GM21737 (cell line): ENCODE results near the gene PPP2R5D.
"Not testable (repeated sequence)": the region's sequence is repeated elsewhere in the genome, so short reads cannot be mapped to it uniquely, and the experiment has no call there.

ENCODE experiments used
- ATAC-seq: cut with Tn5 transposase; IDR thresholded peaks from one replicate; pipeline ENCODE4 v1.9.1; 2021; ENCODE audit warnings: mild to moderate bottlenecking, moderate library complexity; ENCODE audit not compliant: unreplicated experiment

The PPP2R5D gene

DNA sequence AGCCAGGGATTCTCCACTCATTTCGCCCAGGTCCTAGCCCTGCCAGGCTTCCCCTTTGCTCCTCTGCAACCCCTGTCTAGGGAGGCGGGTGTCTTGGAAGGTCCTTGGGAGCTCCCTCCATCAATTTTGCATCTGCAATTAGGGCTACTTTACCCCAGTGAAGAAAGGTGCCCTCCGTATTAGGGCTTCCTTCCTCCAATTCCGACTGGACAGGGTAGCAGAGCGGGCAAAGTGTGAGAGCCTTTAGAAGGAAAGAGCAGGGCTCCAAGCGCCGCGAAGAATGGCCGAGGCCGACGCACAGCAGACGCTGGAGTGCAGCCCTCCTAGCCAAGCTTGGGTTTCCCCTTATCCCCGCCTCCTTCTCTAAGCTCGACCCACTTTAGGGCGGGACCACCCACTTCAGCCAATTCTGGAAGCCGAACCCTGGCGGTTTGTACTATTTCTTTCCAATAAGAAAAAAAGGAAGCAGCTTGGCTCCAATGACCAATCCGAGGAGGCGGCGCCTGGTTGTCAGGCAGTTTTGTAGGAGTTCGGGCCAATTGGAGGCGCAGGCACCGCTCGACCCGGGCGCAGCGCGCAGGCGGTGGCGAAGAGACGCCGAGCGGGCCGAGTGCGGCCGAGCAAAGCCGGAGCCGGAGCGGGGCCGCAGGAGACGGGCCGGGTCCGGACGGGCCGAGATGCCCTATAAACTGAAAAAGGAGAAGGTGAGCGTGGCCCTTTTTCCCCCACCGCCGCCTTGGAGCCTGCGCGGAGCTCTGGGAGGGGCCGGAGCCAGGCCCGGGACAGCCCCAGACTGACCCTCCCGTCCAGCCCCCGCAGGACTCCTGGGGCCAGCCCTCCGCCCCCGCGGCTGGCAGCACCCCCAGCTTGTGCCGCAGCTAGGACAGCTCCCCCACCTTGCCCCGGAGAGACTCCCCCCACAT lies at the start of gene PPP2R5D:
PPP2R5D (plus strand) TSS at position 570 of the 923 bp plus-strand sequence; CDS start at position 678, 108 bp downstream.
- ATAC-seq = peak; percentile 94

DNA sequence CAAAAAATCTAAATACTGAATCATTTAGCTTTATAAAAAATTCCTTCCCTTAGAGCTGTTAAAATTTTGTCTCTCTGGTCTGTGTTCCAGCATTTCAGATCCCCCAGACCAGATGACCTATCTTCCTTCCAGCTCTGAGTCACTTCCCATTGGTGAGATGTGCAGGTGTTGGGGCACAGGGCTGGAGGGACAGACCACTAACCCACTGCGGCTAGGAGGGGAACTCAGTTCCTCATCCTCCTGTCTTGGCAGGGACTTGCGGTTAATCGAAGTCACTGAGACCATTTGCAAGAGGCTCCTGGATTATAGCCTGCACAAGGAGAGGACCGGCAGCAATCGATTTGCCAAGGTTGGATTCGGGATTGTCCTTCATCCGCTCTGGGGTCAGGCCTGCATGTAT lies 49.0 kb upstream of the PPP2R5D start:
- no peak for ATAC-seq

DNA sequence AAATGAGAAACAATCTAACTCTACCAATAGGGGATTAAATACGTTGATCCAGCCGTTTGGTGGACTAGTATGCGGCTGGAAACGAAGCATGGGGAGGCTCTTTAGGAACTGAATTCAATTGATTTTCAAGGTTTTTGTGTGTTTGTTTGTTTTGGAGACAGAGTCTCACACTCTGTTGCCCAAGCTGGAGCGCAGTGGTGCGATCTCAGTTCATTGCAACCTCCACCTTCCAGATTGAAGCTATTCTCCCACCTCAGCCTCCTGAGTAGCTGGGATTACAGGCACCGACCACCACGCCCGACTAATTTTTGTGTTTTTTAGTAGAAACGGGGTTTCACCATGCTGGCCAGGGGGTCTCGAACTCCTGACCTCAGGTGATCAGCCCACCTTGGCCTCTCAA lies 48.0 kb upstream of the PPP2R5D start:
- ATAC-seq = no peak

DNA sequence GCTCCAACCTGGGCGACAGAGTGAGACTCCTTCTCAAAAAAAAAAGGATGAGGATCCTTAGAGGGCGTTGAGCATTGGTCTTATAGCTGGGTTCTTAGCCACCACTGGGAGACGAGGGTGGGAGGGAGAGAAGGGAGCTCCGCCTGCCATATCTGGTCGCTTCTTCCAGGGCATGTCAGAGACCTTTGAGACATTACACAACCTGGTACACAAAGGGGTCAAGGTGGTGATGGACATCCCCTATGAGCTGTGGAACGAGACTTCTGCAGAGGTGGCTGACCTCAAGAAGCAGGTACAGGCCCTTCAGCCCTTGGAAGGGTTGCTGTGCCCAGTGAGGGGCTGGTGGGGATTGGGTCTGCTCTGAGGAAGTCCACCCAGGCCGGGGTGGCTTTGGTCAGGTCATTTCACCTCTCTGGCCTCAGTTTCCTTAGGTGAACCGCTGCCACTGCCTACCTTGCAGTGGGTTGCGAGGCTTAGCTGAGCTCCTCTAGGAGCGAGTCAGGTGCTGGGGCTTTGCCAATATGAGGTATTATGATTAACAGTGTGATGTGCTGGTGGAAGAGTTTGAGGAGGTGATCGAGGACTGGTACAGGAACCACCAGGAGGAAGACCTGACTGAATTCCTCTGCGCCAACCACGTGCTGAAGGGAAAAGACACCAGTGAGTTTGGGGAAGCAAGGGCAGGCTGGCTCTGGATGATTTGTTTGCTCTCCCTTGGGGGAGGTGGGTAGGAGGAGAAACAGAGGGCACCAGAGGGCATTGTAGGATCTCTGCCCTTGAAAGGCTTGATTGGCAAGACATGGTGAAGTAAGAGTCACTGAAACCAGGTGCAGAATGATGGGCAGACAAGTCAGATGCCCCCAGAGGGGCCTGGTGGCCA lies 46.6 kb upstream of the PPP2R5D start:
- ATAC-seq = no peak

DNA sequence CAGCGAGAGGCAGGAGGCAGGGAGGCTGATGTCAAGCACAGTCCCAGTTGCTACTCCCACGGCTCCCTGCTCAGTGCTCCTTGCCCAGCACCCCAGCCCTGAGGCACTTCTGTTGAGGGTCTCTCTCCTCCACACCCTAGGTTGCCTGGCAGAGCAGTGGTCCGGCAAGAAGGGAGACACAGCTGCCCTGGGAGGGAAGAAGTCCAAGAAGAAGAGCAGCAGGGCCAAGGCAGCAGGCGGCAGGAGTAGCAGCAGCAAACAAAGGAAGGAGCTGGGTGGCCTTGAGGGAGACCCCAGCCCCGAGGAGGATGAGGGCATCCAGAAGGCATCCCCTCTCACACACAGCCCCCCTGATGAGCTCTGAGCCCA lies 46.0 kb upstream of the PPP2R5D start:
- ATAC-seq = no peak

DNA sequence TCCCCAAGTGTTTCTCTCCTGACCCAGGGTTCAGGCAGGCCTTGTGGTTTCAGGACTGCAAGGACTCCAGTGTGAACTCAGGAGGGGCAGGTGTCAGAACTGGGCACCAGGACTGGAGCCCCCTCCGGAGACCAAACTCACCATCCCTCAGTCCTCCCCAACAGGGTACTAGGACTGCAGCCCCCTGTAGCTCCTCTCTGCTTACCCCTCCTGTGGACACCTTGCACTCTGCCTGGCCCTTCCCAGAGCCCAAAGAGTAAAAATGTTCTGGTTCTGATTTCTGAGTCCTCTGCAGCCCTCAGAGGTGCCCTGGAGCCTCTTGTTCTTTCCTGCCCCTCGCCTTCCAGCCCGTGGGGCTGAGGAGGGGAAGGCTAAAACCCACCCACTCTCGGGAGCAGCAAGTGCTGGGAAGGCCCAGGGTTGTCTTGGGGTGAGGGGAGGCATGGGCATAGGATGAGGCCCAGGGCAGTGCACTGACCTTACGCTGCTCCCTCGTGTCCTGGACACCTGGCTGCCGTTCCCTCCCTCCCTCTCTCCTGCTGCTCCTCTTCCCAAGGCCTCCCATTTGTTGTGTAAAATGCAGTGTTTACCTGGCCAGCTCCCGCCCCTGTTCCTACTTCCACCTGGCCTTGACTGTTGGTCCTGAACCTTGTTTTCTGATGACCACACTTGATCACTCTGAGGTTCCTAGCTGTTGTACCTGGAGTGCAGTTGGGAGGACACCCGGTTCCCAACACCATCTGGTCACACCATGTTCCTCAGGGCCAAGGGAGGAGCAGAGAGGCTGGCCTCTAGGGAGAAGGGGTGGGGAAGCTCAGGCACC lies 45.2 kb upstream of the PPP2R5D start:
- ATAC-seq = no peak

DNA sequence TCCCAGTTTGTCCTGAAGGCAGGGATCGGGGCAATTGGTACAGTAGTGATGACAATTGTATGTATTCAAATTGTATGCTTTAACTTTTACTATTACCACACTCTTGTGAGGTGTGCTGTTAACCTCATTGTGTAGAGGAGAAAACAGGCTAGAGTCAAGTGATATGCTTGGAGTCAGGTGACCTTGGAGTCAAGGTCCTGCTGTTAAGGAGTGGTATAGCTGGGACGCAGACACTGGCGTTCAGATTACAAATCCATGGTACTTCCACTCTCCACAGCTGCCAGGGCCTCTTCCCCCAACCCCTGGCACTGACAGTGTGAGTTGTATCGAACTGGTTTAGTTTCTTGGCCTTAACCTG lies 44.6 kb upstream of the PPP2R5D start:
- ATAC-seq = no peak

DNA sequence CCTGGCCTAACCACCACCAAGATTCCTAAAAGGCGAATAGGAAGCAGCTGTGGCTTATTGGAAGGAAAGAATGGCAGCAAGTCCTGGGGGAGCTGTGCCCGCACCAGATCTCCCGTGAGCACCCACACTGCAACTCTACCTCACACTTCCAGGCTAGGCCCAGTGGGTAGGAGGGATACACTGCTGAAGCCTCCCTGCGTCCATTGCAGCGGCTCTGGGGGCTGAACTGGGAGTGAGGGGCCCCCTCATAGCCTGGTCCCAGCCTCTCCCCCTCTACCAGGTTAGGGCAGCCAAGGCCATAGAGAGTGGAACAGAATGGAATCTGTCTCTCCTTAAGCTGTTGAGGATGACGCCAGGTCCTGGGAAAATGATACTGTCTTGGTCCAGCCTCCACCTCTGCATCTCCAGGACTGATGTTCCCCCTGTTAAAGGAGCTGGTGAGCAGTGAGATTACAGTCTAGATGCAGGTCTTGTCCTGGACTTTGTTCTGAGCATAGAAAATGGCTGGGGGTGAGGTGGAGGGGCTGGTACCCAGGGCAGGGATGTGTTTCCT lies 43.8 kb upstream of the PPP2R5D start:
- ATAC-seq = no peak

DNA sequence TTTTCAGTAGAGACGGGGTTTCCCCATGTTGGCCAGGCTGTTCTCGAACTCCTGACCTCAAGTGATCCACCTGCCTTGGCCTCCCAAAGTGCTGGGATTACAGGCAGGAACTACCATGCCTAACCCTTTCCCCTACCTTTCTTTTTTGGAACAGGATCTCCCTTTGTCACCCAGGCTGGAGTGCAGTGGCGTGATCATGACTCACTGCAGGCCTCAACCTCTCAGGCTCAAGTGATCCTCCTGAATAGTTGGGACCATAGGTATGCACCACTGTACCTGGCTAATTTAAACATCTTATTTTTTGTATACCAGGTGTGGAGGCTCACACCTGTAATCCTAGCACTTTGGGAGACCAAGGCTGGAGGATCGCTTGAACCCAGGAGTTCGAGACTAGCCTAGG lies 43.0 kb upstream of the PPP2R5D start:
- ATAC-seq = not testable (repeated sequence)

DNA sequence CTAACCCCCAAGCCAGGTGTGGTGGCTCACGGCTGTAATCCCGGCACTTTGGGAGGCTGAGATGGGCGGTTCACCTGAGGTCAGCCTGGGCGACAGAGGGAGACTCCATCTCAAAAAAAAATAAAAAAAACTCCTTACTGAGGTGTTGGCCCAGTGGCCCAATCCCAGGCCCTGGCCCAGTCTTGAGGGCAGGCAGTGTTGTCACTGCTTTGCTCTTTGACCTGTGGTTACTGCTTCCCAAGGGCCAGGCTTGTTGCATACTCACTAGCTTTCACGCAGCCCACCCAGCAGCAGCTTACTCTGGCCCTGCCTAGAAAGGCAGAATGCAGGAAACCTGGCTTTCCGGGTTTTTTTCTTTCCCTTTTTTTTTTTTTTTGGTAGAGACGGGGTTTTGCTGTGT lies 41.9 kb upstream of the PPP2R5D start:
- no peak for ATAC-seq

DNA sequence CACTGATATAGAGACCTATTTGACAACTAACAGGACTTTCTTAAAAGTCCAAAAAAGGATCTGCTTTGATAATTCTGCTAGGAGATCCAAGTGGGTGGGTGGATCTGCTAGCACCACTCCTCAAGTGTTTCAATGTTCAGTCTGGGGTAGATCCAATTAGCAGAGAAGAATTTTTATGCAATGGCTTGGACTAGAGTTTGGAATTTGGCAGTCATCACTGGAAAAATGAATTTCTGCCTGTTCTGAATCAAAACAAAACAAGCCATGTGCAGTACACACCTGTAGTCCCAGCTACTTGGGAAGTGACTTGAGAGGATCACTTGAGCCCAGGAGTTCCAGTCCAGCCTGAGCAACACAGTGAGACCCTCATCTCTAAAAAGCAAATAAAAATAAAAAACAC lies 36.4 kb upstream of the PPP2R5D start:
- ATAC-seq = no peak

DNA sequence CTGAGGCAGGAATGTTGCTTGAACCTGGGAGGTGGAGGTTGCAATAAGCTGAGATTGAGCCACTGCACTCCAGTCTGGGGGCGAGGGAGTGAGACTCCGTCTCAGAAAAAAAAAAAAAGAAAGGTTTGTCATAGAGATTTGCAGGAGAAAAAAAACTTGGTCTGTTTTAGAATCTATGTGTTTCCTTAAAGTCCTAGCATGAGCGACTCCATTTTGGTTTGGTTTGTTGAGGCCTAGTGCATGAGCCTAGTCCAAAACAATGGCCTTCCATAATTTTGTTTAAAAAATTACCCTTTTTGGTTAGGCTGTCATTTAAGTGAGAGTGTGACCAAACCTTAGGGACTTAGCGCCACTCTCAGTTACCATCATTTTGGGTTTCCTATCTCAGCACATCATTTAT lies 32.0 kb upstream of the PPP2R5D start:
- ATAC-seq = no peak

DNA sequence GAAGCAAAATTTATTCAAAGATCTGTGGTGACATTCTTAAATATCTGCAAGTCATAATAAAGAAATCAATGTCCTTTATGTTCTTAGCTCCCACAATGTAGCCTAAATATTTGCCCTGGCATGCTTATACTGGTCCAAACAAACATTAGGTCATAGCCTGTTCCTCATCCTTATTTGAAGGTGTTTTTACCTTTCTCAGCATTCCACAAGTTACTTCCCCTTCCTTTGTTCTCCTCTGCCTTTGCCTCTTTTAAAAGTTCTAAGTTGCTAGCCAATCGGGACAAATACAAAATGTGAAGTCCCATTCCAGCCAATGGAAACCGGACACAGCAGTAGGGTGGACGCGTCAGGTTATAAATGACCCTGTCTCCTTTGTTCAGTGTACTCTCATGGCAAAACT lies 30.0 kb upstream of the PPP2R5D start:
- ATAC-seq = not testable (repeated sequence)

DNA sequence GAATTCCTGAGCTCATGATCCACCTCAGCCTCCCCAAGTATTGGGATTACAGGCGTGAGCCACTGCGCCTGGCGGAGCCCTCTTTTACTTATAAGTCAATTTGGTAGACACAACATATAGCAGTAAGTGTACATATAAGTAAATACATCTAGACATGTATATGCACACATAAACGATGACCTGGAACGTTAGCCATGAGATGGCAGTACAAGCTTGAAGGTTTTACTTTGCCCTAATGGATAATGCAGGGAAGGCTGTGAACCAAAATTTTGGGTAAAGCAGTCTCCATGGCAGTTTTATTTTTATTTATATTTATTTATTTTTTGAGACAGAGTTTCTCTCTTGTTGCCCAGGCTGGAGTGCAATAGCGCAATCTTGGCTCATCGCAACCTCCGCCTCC lies 26.2 kb upstream of the PPP2R5D start:
- no peak for ATAC-seq

DNA sequence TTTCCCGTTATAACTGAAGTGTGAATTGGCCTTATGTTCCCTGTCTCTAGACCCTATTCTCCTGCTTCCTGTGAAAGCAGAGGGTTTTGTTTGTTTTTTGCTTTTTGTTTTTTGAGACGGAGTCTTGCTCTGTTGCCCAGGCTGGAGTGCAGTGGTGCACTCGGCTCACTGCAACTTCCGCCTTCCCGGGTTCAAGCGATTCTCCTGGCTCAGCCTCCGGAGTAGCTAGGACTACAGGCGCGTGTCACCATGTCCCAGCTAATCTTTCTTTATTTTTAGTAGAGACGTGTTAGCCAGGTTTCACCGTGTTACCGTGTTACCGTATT lies 24.5 kb upstream of the PPP2R5D start:
- ATAC-seq = no peak

DNA sequence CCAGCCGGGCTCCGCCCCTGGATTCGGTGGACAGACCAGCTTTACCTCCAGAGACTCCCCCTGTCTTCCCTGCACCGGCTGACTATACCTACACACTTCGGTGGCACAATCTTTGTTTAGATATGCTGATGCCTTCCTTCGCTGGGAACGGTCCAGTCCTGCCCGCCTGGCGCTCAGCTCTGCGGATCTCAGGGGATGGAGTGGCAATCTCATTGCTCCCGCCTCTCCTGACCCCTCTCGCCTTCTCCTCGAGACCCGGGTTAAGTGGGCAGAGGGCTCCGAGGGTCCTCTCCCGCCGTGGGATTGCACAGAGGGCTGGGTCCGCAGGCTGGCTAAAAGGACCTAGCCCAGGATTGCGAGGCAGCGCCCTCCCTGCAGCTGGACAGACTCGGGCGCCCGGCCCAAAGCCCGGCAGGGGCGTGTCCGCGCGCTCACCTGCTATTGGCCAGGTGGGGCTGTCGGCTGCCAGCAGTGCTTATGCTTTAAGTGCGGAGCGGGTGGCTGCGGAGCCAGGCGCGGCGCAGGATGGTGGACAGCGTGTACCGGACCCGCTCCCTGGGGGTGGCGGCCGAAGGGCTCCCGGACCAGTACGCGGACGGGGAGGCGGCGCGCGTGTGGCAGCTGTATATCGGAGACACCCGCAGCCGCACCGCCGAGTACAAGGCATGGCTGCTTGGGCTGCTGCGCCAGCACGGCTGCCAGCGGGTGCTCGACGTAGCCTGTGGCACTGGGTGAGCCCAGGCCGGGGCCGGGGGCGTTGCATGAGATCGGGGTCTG lies 23.9 kb upstream of the PPP2R5D start, which contains the start of gene GNMT:
GNMT (plus strand) TSS at position 512 of the 777 bp plus-strand sequence; CDS start at position 526, 14 bp downstream.
- ATAC-seq = no peak

DNA sequence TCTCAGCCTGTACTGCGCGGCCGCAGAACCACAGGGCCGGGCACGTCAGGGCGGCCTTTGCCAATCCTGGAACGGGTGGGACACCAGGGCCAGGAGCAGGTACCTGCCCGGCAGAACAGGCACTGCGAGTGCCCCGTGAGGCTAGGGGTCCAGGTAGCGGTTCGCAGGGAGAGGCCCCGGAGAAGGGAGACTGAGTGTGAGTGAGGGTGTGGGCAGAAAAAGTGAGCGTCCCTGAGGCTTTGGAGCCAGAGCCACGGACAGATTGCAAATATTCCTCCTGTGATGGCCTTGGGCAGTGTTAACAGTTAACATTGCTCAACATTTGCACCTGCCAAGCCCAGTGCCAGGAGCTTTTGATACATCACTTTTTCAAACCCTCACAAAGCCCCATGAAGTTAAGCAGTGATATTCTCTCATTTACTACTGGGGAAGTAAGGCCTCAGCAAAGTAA lies 23.3 kb upstream of the PPP2R5D start:
- ATAC-seq = no peak

DNA sequence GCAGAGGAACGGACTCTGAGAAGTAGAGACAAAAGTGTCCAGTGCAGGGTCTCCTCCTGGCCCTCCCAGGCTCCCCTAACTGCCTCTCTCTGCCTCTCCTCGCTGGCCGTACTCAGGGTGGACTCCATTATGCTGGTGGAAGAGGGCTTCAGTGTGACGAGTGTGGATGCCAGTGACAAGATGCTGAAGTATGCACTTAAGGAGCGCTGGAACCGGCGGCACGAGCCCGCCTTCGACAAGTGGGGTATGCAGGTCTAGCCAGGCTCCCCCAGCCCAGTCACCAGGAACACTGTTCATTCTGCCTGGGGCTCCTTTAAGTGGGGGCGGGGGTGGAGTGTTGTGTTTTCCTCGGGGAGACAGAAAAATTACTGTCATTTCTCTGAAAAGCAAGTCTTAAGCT lies 22.3 kb upstream of the PPP2R5D start:
- ATAC-seq = no peak

DNA sequence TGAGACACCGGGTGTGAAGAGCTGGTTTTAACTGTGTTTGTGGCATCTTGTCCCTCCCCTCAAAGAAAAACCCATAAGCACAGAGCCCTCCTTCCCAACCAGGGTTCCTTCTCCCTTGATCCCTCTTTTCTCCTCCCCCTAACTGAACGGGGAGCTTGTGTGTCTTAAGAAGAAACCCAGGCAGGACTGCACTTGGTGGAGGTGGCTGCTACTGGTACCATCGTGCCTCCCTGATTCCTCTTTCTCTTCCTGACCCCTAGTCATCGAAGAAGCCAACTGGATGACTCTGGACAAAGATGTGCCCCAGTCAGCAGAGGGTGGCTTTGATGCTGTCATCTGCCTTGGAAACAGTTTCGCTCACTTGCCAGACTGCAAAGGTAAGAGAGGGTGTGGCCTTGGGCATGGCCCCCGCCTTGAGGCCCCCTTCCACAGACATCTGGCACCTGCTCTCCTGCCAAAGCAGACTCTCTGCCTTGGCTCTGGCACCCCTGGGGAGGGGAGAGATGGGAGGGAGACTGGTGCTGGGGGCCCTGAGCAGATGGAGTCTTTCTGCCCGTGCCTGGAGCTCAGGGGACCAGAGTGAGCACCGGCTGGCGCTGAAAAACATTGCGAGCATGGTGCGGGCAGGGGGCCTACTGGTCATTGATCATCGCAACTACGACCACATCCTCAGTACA lies 21.7 kb upstream of the PPP2R5D start:
- no peak for ATAC-seq
